Ammon's horn (tissue), 1 donor: Measurements from ENCODE around the gene KDELR3.

Experiments
- DNase-seq: peaks from one replicate; pipeline ENCODE4 v3.0.0-alpha.2; 2016; ENCODE audit warnings: low spot score

Gene KDELR3

DNA sequence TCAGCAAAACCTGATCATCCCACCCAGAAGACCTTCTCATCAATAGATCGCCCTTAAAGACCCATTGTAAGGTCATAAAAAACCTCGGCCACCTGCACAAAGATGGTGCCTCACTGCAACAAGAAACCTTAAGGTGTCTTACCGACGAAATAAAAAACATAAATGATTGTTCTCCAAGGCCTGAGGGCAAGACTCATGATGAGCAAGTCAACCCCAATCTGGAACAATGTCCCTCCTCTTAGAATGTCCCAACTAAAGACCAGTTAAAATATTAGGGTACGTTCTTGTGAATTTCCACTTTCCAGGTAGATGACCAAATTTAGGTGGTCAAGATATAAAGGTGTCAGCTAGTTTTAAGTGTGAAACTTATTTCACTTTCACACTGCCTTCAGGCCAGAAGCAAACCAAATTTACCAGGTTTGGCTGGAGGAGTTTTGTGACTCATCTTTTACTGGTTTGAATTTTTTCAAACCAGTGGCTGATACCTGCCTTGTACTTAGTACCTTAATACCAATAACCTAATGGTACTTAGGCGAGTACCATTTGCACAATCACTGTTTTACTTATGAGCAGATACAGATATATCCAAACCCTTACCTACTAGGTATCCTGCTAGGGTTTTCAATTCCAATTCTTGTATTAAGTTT, 14.9 kb downstream of the KDELR3 start:
- no peak for DNase-seq

DNA sequence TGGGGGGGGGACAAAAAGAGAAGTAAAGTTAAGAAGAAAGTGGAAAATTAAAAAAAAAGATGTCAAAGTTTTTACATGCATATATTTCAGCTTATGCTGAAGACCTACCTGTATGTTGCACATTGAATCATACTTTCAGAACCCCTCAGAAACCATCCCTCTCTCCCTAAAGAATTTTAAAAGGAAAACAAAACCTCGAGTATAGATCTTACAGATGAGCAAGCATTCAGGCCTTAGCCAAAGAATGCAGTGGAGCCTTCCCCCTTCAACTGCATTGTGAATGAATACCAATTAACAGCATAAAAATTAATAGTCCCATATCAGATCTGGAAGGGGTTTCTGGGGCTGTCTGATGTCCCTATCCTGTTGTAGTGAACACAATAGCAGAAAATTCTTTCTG, 16.3 kb downstream of the KDELR3 start:
- no peak for DNase-seq

DNA sequence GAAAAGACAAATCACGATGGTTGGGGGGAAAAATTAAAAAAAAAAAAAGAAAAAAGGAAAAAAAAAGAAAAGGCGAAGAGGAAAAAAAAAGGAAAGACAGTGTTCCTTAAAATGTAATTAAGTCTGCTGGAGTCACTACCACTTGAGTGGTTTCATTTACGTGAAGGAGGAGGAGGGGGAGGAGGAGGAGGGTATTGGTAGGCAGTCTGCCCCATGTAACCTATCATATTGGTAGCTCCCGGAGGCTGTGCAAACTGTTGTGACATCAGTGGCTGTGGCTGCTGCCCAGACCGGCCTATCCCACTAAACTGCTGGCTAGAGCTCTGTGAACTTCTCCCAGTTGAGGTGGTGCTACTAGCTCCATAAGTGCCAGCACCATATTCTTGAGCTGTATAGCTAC, 17.9 kb downstream of the KDELR3 start:
- DNase-seq = no peak

DNA sequence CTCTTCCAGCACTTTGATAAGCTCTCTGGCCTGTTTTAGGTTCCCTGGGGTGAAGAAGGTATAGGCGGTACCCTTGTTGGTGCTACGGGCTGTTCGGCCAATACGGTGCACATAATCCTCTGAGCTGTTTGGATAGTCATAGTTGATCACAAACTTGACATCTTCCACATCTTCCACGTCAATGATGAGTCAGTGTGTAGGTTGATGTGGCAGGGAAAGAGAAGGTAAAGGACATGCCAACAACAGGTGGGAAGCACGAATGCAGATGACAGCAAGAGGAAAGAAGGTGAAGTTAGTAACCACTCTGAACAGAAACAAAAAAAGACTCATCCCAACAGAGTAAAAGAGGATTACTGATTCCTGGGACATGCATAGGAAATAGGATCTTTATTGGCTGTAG, 20.1 kb downstream of the KDELR3 start:
- no peak for DNase-seq

DNA sequence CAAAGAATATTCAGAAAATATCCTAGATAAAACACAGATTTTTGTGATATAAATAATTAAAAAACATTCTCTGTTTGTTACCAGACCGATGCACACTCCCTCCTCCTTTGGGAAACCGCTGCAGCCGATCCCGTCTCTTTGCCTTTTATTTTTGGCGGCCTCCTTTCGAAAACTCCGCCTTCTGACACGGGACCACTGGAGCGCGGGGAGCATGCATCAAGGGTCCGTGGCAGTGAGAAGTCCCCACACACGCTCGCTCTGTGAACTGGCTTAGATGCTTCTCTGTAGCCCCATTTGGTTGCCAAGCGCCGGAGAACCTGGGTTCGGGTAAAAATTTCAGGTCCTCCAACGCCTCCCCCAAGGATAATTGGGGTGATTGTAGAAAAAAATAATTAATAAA, 21.2 kb downstream of the KDELR3 start:
- DNase-seq = no peak

DNA sequence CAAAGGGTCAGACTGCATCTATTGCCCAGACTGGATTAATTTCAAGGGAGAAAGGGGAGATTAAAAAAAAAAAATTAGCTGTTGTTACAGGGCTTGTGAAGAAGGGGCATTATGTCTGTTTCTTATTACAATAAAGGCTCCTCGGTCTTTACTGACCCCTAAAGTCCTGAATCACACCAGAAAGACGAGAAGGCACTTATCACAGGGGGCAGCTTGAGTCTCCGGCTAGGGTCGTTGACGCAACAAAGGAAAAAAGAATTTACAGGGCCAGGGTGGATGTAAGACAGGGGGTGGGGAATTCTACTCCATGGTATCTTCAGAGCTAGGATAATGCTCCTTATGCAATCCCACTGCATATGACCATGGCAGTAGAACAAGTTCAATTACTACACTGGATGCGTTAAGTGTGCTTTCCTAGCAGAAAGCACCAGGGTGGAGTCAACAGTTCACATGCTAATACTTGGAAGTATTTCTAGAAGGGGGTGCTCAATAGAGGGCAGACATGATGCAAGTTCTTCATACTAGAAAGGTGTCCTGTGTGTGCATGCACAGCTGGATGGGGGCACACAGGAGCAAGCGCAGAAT, 21.8 kb downstream of the KDELR3 start:
- DNase-seq = no peak

DNA sequence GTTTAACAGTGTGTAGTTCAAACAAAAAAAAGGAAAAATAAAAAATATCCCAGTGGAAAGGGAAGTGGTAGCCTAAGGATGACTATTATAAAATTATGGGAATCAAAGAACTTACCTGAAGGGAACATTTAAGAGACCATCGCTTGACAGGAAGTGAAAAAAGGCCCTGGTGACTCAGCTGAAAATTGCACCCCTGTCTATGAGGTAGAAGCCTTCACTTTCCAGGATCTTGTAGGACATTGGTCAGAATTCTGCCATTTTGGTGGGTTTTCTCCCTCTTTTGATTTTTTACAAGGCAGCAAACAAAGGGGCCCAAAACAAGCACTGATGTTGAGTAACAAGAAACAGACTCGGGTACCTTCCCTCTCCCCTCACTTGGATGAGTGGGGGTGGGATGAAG, 22.6 kb downstream of the KDELR3 start:
- DNase-seq = no peak

DNA sequence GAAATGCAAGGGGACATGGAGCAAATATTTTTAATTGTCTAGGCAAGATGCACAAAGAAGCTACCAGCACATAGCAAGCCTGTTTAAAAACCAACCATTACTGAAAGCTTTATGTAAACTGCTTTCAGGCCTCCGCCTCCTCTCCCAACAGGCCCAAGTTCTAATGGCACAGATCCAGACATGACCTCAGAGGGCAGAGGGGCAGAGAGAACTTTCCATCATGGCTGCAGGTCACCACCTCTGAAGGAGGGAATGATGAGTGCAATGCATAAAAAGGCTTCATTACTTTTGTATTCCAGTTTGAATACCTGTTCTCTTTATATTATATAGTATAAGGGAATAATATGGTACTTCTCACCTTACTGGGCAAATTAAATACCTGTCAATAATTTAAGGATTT, 23.0 kb downstream of the KDELR3 start:
- peak; percentile 69 for DNase-seq

DNA sequence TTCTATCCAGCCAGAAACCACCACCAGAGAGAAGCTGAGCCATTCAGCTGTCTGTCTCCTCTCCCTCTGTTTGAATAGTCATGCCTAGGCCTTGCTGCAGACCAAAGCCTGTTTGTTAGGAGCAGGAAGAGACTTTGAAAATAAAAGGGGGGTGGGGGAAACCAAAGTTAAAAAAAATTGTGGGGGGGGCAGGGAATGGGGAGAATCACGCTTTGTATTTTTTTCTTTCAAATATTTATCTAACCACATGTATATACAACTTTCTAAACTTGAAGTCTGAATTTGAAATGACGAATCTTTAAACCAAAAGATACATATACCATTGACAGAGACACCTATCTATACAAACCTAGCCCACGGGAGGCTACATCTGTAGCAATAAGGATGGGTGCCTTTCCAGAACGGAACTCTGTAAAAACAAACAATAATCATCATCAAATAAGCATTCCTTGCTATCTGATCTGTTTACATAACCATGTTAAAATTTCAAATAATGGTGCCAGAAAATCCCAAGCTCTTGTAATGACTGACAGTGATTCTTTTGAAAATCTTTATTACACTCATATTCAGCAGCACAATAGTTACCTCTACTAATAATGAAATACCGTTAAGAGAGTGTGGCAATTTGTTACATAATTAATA, 23.9 kb downstream of the KDELR3 start:
- no peak for DNase-seq

DNA sequence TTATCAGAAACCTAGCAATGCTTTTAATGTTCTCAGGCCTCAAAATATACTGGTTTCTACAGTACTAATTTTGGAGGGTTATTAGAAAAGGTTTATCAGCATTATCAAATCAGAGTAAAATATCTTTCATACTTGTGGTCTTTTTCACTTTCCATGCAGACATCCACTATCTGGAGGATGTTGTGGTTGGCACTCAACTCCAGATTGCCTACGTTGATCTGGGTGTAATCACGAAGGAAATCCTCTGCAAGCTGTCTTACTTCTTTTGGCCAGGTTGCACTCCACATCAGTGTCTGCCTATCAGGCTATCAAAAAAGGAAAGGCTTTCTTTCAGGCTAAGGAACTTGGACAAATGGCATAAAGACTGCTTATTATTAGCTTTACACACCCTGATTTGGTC, 26.6 kb downstream of the KDELR3 start:
- DNase-seq = no peak

DNA sequence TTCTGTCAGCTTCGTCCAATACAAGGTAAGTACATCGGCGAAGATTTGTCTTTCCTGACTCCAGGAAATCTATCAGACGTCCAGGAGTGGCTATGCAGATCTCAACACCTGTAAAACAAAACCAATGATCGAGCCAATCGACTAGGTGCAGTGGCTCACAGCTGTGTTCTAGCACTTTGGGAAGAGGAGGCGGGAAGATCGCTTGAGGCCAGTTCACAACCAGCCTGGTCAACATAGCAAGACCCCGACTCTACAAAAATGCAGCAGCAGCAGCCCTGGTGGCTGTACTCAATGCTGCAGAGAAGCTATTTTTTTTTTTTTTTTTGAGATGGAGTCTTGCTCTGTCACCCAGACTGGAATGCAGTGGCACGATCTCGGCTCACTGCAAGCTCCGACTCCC, 27.0 kb downstream of the KDELR3 start:
- no peak for DNase-seq

DNA sequence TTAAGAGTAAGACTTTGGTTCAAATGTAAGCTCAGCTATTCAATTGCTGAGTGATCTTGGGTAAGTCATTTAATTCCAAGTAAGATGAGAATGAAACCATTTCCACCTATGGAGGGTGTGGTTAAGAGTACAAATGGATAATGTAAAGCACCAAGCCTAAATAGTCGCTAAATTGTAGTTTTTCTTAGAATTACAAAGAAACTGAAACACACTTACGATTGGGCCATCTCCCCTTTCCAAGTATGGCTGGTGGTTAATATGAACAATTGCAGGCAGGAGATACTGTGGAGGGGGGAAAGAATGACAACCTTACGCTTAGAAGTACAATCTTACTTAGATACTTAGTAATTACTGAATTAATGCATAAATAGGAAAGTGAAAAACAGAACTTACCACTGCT, 30.0 kb downstream of the KDELR3 start:
- no peak for DNase-seq

DNA sequence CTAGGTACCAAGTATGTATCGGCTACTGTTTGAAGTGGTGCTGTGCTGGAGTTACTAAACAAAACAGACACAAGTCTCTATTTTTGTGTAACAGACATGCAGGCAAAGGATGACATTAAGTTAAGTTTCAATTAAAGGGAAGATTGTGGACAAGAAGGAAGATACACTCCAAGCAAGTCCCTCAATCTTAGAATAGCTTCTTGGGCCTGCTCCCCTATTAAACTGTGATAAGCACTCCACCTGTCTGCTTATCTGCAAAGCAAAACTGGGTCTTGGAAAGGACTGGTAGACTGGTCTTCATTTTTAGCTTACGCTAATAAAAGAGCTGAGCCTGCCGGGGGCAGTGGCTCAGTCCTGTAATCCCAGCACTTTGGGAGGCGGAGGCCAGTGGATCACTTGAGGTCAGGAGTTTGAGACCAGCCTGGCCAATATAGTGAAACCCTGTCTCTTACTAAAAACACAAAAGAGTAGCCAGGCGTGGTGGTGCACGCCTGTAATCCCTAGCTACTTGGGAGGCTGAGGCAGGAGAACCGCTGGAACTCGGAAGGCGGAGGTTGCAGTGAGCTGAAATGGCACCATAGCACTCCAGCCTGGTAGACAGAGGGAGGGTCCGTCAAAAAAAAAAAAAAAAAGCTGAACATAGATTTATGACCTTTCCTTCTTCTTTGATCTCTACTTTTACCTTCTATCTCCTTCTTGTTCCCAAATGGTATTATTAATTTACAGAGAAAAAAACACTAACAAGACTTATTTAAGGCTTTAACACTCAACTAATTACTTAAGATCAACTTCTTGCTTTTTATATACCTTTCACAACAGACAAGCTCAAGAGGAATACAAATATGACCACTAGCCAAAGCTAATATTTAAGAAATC, 34.1 kb downstream of the KDELR3 start:
- DNase-seq = no peak

DNA sequence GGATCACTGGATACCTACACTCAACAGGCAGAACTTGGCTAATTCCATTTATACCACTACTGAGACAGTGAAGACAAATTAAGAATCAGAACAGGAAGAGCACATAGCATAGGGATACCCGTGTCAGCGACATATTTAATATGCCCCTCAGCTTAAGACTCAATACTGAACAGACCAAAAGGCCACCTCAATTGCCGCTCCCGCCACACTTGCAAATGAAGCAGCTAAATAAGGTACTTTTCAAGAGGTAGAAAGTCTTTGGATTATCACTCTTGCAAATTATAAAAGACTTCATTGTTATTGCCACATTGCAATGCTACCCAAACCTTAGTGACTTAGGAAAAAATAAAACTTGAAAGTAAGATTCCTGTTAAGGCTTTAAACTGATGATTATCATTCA, 35.1 kb downstream of the KDELR3 start:
- no peak for DNase-seq

DNA sequence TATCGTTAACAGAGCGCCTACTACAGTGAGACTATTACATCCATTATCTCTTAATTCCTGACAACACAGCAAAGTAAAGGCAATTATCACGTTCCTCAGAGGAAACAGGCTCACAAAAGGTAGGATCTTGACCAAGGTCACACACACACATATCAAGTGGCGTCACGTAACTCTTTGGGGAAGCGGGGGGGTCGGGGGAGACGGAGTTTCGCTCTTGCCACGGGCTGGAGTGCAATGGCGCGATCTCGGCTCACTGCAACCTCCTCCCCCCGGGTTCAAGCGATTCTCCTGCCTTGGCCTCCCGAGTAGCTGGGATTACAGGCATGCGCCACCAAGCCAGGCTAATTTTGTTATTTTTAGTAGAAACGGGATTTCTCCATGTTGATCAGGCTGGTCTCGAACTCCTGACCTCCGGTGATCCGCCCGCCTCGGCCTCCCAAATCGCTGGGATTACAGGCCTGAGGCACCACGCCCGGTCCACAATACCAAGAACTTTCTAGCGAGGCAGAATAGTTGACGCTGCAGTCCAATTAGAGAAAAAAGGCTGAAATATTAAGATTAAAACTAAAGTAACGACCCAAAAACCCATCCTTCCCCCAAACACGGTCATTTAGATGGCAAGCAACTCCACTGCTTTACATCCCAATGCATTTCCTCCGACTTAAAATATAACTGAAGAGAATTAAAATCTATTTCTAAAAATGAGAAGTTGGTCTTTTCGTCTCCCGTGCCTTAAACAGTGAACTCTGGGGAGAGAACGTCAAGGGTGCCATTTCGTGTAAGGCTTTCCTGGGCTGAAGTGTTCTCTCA, 37.0 kb downstream of the KDELR3 start:
- no peak for DNase-seq

DNA sequence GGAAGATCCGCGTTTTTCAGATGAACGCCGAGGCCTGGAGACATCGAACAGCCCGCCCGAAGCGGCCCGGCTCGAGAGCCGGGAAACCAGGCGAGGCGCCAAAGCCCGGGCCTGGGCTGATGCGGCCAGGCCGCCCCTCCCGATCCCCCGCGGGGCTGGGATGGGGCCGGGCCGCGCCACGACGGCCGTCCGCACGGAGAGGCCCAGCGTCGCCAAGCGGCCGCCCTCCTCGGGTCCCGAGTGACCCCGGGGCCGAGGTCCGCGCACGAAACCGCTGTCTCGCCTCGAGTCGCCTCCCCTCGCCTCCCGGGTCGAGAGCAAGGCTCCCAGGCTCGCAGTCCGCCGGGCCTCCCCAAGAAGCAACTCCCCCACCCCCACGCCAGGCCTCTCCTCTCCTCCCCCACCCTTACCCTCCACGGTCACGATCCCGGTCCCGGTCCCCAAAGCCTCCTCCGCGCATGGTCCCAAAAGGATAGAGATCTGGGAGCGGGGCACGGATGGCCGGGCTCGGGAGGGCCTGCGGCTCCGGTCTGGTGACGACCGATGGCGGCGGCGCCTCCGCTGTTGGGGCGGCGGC, 37.7 kb downstream of the KDELR3 start:
- peak; percentile 73 for DNase-seq

DNA sequence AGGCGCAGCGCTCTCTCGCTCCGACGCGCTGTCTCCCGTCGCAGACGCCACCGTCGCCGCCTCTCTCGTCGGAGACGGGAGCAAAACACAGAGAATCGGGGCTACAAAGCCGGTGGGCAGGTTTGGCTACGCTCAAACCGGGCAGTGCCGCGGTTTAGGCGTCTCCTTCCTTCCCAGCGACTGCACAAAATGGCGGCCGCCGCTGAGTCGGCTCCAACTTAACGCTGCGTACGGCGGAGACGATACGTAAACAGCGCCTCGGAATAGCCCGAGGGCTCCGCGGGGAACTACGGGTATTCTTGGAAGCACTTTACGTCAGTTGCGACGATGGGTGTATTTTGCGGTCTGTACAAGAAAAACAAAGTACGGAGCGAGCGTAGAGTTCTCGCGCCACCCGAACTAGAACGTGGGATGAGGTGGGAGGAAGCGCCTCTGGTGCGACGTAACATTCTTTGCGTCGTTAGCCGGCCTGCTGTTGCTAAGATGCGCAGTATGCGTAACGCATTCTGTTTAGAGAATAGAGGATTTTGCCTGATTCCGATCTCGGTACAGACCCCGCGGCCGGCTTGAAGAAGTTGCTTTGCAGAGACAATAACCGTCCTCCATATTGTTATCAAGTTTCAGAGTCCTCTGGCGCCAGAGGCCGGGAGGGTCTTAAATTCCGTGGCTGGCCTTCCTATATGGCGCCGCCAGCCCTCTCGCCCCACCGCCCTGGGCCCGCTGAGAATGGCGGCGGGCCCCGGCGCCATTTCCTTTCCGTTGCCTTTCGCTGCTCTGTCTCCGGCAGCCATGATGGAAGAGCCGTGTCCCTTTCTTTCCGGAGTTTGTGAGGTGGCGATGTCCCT, 38.4 kb downstream of the KDELR3 start, which contains the start of gene DDX17:
TSS of gene DDX17 (minus strand) at position 194 of the 845 bp plus-strand sequence.
- DNase-seq = peak; percentile 100

DNA sequence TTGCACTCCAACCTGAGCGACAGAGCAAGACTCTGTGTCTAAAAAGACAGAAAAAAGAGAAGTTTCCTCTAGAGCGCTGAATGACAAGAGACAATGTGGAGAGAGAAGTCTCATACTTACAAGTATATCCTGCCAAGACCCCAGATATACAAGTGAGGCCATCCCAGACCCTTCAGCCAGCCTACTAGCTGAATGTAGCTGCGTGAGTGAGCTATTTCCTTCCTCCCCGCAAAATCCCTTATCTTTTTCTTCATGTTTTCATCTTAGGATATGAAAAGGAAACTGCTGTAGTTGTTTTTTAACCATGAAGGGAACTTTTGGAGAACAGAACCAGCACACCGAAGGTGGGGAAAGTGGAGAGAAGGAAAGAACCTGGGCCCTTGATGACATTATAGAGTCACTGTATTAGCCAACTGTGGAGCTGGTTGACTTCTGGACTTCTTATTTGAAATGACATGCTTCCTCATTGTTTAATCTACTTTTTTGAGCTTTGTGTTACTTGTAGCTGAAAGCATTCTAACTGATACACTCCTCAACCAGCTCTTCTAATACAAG, 42.6 kb downstream of the KDELR3 start:
- DNase-seq = no peak

DNA sequence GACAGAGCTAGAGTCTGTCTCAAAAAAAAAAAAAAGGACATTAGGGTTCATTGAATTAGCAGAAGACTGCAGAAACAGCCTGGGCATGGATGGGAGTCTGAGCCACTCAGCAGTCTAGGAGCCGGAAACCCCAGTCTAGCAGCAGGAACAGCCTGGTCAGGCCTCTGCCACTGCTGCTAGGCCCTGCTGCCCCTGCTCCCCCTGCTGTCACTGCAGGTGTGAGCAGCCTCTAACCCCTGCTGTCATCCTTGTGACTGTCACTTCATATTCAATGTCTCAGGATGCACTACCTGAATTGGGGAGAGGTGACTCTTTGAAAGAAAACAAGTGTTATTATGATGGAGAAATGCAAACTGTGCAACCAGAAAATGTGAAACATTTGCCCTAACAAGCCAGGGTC, 45.2 kb downstream of the KDELR3 start:
- no peak for DNase-seq

DNA sequence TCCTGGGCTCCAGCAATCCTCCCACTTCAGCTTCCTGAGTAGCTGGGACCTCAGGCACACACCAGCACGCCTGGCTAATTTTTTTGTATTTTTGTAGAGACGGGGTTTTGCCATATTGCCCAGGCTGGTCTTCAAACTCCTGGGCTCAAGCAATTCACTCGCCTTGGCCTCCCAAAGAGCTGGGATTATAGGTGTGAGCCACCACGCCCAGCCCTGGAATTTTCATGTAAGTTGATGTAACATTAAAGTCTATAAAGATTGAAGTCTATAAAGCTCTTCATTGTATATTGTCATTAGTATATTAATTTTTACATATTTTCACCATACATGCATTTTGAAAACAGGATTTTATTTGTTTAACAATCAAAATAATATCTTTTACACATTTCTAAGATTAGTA, 50.7 kb downstream of the KDELR3 start:
- no peak for DNase-seq
